Neuronal stem cell (in vitro differentiated cells): ENCODE data around the gene ERC1.
A peak's percentile ranks its signal among the peaks of the same experiment; 100 is the strongest.
"Not testable (repeated sequence)": the region's sequence is repeated elsewhere in the genome, so short reads cannot be mapped to it uniquely, and the experiment has no call there.

ENCODE experiments used
- DNase-seq: peaks from one replicate; pipeline ENCODE4 v3.0.0-alpha.2; 2013; ENCODE audit warnings: low spot score
- H2AFZ ChIP-seq: one replicate; pipeline ENCODE4 v1.6.1; 2013; ENCODE audit warnings: mild to moderate bottlenecking, low read length, inconsistent platforms
- H2AK5ac ChIP-seq: 2 replicates; pipeline ENCODE4 v1.6.1; 2013; ENCODE audit warnings: low read depth, mild to moderate bottlenecking, inconsistent platforms, low read length, moderate library complexity, mixed read lengths
- H2BK120ac ChIP-seq: 2 replicates; pipeline ENCODE4 v1.6.1; 2013; ENCODE audit warnings: low read depth, mild to moderate bottlenecking, inconsistent platforms, low read length, moderate library complexity, mixed read lengths
- H2BK12ac ChIP-seq: one replicate; pipeline ENCODE4 v1.6.1; 2013; ENCODE audit warnings: low read length, inconsistent platforms
- H2BK15ac ChIP-seq: 2 replicates; pipeline ENCODE4 v1.6.1; 2013; ENCODE audit warnings: mild to moderate bottlenecking, low read length, inconsistent platforms, mixed read lengths
- H2BK5ac ChIP-seq: one replicate; pipeline ENCODE4 v1.6.1; 2013; ENCODE audit warnings: inconsistent platforms, mild to moderate bottlenecking, low read length, moderate library complexity
- H3K14ac ChIP-seq: one replicate; pipeline ENCODE4 v1.6.1; 2013; ENCODE audit warnings: low read length, inconsistent platforms
- H3K18ac ChIP-seq: 2 replicates; pipeline ENCODE4 v1.6.1; 2013; ENCODE audit warnings: low read length, inconsistent platforms
- H3K23ac ChIP-seq: 2 replicates; pipeline ENCODE4 v1.6.1; 2013; ENCODE audit warnings: low read depth, mild to moderate bottlenecking, mixed read lengths, low read length, inconsistent platforms; ENCODE audit not compliant: poor library complexity
- H3K27ac ChIP-seq: replicated peaks from 3 replicates; pipeline ENCODE4 v1.5.1; 2013; ENCODE audit warnings: low read length, inconsistent platforms
- H3K27me3 ChIP-seq, 3 experiments: 2 replicates each; pipeline ENCODE4 v1.6.1; 2013; ENCODE audit warnings: low read length in 3 of 3, mild to moderate bottlenecking in 2 of 3, inconsistent platforms in 1 of 3, low read depth in 1 of 3, mixed read lengths in 1 of 3, moderate library complexity in 1 of 3; ENCODE audit not compliant: control insufficient read depth in 3 of 3, insufficient read depth in 3 of 3
- H3K36me3 ChIP-seq, 2 donors: replicated peaks in 1 of 2; 2 replicates each; pipeline ENCODE4 v1.6.1; 2013; ENCODE audit warnings: low read length in 2 of 2; ENCODE audit not compliant: control insufficient read depth in 2 of 2, insufficient read depth in 2 of 2
- H3K4ac ChIP-seq: 2 replicates; pipeline ENCODE4 v1.6.1; 2013; ENCODE audit warnings: inconsistent platforms, mild to moderate bottlenecking, low read length, moderate library complexity
- H3K4me1 ChIP-seq, 2 donors: 1 replicate in 1 of 2; 2 replicates in 1 of 2; pipeline ENCODE4 v1.6.1; 2013; ENCODE audit warnings: low read length in 2 of 2, low read depth in 1 of 2; ENCODE audit not compliant: control insufficient read depth in 2 of 2, insufficient read depth in 1 of 2
- H3K4me2 ChIP-seq: one replicate; pipeline ENCODE4 v1.6.1; 2013; ENCODE audit warnings: mild to moderate bottlenecking, low read length, inconsistent platforms; ENCODE audit not compliant: insufficient read depth, poor library complexity, severe bottlenecking
- H3K4me3 ChIP-seq, 2 donors: 2 replicates each; pipeline ENCODE4 v1.5.1; 2013; ENCODE audit warnings: low read length in 2 of 2, mild to moderate bottlenecking in 2 of 2, inconsistent platforms in 1 of 2, moderate library complexity in 1 of 2
- H3K79me1 ChIP-seq: one replicate; pipeline ENCODE4 v1.6.1; 2013; ENCODE audit warnings: low read depth, mild to moderate bottlenecking, inconsistent platforms, low read length, moderate library complexity
- H3K9ac ChIP-seq: one replicate; pipeline ENCODE4 v1.6.1; 2013; ENCODE audit warnings: mild to moderate bottlenecking, low read depth, low read length, inconsistent platforms; ENCODE audit not compliant: poor library complexity
- H3K9me3 ChIP-seq, 2 donors: replicated peaks in 1 of 2; 2 replicates each; pipeline versions ENCODE3 to v1.6.1; 2013; ENCODE audit warnings: low read length in 2 of 2, mild to moderate bottlenecking in 2 of 2, inconsistent platforms in 1 of 2, low read depth in 1 of 2, mixed read lengths in 1 of 2, moderate library complexity in 1 of 2; ENCODE audit not compliant: control insufficient read depth in 2 of 2, insufficient read depth in 1 of 2
- H4K8ac ChIP-seq: one replicate; pipeline ENCODE4 v1.6.1; 2013; ENCODE audit warnings: low read depth, mild to moderate bottlenecking, inconsistent platforms, low read length, moderate library complexity
- H4K91ac ChIP-seq: one replicate; pipeline ENCODE4 v1.6.1; 2013; ENCODE audit warnings: low read length, low read depth, mild to moderate bottlenecking, inconsistent platforms; ENCODE audit not compliant: poor library complexity
- WGBS, 2 donors: extraction: QIAGEN DNeasy Blood & Tissue Kit; methylation state at CpG; one replicate each; pipeline ENCODE4 v1.1.7; 2013; ENCODE audit warnings: missing lambda C conversion rate in 2 of 2, mixed read lengths in 1 of 2; ENCODE audit not compliant: insufficient read length in 2 of 2, insufficient replicate concordance in 1 of 2; ENCODE audit errors: extremely low coverage in 2 of 2; 5-methylcytosine and 5-hydroxymethylcytosine counted together

Gene ERC1

DNA sequence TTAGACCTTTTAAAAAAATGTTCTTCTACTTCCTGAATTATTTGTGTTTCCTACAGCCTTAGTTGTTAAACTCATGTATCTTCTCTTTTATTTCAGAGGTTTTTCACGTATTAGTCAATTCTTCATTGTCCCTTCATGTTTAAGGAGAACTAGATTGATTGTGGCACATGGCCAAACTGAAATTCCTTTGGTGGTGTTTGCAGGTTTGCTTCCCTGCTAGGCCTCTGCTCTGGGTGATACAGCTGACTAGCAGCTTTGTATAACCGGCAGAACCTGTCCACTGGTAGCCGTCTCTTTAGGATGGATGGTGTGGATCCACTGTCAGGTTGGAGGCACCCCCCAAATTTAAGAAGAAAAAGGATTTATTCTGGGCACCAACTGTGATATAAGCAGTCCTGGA is 341.3 kb downstream of the ERC1 start:
- H2BK120ac ChIP-seq: no peak overlapping the region
- H3K36me3 ChIP-seq: no peaks in the 10 kb centered on the region
- no peak overlapping the region for H2BK15ac ChIP-seq
- H3K4me3 ChIP-seq: no peak overlapping the region
- H3K9me3 ChIP-seq: no peaks in the 10 kb centered on the region
- no peak overlapping the region for H2BK12ac ChIP-seq
- H3K18ac ChIP-seq: no peak overlapping the region
- H2BK5ac ChIP-seq: no peak overlapping the region
- DNase-seq: no peak
- H3K27me3 ChIP-seq: no peaks in the 10 kb centered on the region
- no peak overlapping the region for H3K23ac ChIP-seq
- H2AFZ ChIP-seq: no peak overlapping the region
- no peak overlapping the region for H2AK5ac ChIP-seq
- no peak overlapping the region for H3K4ac ChIP-seq
- H3K27ac ChIP-seq: no peak overlapping the region
- no peak overlapping the region for H4K91ac ChIP-seq
- no peaks in the 10 kb centered on the region for H3K4me1 ChIP-seq
- H3K14ac ChIP-seq: no peak overlapping the region
- no CpG with 5 or more reads among the region's 3 CpGs for WGBS, 2 donors
- no peak overlapping the region for H3K9ac ChIP-seq
- no peaks in the 10 kb centered on the region for H3K79me1 ChIP-seq
- H3K4me2 ChIP-seq: no peak overlapping the region
- H4K8ac ChIP-seq: no peak overlapping the region

DNA sequence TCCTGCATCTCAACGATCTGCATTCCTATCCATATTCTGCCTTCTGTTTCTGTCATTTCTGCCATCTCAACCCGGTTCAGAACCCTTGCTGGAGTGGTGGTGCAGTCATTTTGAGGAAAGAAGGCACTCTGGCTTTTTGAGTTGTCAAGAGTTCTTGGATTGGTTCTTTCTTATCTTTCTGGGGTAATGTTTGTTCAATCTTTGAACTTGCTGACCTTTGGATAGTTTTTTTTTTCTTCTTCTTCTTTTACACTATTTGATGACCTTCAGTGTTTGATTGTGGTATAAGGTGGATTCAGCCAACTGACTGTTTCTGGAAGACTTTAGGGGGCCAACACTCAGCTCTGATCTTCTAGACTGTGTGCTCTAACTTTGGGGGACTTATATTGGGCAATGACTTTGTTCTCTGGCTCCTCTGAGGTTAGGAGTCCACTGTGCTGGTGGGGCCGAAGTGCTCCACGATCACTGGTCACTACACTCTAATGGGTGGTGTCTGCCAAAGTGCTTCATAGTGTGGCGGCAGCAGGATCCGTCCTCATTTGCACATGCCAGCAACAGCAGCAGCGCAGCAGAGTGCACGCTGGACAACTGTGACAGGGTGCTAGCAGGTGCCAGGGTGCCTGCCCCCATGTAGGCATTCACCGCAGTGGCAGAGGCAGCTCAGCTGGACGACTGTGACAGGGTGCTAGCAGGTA is 347.6 kb downstream of the ERC1 start:
- Histone ChIP-seq H2BK12ac (no peak overlapping the region), H2AFZ (no peak overlapping the region), H3K27me3 (no peaks in the 10 kb centered on the region), H2AK5ac (no peak overlapping the region), H3K18ac (no peak overlapping the region), H3K27ac (no peak overlapping the region), H3K23ac (no peak overlapping the region), H3K9me3 (no peaks in the 10 kb centered on the region), H2BK5ac (no peak overlapping the region), H3K4ac (no peak overlapping the region), H2BK15ac (no peak overlapping the region), H3K4me1 (no peaks in the 10 kb centered on the region), H4K8ac (no peak overlapping the region), H2BK120ac (no peak overlapping the region), H3K36me3 (no peaks in the 10 kb centered on the region), H4K91ac (no peak overlapping the region), H3K14ac (no peak overlapping the region), H3K4me3 (no peak overlapping the region), H3K4me2 (no peak overlapping the region), H3K79me1 (no peaks in the 10 kb centered on the region), H3K9ac (no peak overlapping the region)
- WGBS, 2 donors: no CpG with 5 or more reads among the region's 10 CpGs
- DNase-seq: no peak

DNA sequence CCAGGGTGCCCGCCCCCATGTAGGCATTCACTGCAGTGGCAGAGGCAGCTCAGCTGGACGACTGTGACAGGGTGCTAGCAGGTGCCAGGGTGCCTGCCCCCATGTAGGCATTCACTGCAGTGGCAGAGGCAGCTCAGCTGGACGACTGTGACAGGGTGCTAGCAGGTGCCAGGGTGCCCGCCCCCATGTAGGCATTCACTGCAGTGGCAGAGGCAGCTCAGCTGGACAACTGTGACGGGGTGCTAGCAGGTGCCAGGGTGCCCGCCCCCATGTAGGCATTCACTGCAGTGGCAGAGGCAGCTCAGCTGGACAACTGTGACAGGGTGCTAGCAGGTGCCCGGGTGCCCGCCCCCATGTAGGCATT is 348.1 kb downstream of the ERC1 start:
- H3K4ac ChIP-seq, H3K9ac ChIP-seq, H4K8ac ChIP-seq, H3K27me3 ChIP-seq, H2BK15ac ChIP-seq, H2BK12ac ChIP-seq, H3K23ac ChIP-seq, H3K4me2 ChIP-seq, H3K36me3 ChIP-seq, H3K9me3 ChIP-seq, H3K4me1 ChIP-seq, H2BK5ac ChIP-seq, H3K27ac ChIP-seq, DNase-seq, H2AFZ ChIP-seq, H2BK120ac ChIP-seq, H3K4me3 ChIP-seq, H2AK5ac ChIP-seq, H3K79me1 ChIP-seq, H4K91ac ChIP-seq, H3K18ac ChIP-seq, H3K14ac ChIP-seq: not testable (repeated sequence)
- no CpG with 5 or more reads among the region's 8 CpGs for WGBS, 2 donors

DNA sequence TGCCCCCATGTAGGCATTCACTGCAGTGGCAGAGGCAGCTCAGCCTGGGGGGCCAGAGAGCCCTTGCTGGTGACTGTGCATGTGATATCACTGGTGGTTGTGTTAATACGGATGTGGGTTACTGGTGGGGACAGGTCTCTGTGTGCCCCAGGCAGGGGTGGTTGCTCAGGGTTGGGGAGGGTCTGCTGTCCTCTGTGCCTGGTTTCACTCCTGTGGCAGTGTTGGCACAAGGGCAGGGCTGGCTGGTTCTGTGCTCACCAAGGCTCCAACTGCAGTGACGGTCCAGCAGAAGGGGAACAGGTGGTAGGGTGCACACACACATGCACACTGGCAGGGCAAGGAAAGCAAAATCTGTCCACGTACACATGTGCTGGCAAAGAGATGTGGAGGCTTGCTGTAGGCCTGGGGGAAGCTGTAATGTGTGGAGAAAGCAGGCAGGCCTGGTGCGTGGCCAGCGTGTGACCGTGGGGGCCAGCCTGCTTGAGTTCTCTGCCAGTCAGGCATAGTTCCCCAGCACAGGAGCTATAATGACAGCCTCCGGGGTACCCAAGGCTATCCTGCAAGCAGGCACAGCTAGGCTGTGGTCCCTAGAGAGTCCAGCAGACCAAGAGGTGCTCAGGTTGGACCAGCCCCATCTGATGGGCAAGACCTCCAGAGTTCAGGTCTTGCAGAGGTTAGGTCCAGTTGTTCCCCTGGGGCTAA is 348.7 kb downstream of the ERC1 start:
- peak overlapping the region; percentile 88 for H2BK12ac ChIP-seq
- H3K9ac ChIP-seq: no peak overlapping the region
- no peak overlapping the region for H2BK5ac ChIP-seq
- H2AK5ac ChIP-seq: peak overlapping the region; percentile 9
- no peaks in the 10 kb centered on the region for H3K9me3 ChIP-seq
- no peak overlapping the region for H2BK120ac ChIP-seq
- peak overlapping the region; percentile 4 for H2BK15ac ChIP-seq
- DNase-seq: no peak
- H3K14ac ChIP-seq: no peak overlapping the region
- H3K27ac ChIP-seq: no peak overlapping the region
- no peak overlapping the region for H4K91ac ChIP-seq
- H3K4me3 ChIP-seq: no peak overlapping the region
- H3K18ac ChIP-seq: peak overlapping the region; percentile 12
- H3K23ac ChIP-seq: no peak overlapping the region
- WGBS, 2 donors: no CpG with 5 or more reads among the region's 7 CpGs
- no peaks in the 10 kb centered on the region for H3K4me1 ChIP-seq
- no peaks in the 10 kb centered on the region for H3K36me3 ChIP-seq
- no peaks in the 10 kb centered on the region for H3K27me3 ChIP-seq
- no peak overlapping the region for H4K8ac ChIP-seq
- no peak overlapping the region for H3K4me2 ChIP-seq
- H3K4ac ChIP-seq: no peak overlapping the region
- no peaks in the 10 kb centered on the region for H3K79me1 ChIP-seq
- H2AFZ ChIP-seq: no peak overlapping the region
